K562 (cell line): Measurements from ENCODE around the gene NAXD.

Experiments used
- ATF1 ChIP-seq, 2 experiments: fragments of 450-650 bp in 1 of 2; IDR thresholded peaks; 2 replicates each; pipeline ENCODE4 v1.6.1; 2016; ENCODE audit warnings: missing compliant biosample characterization in 1 of 2, missing genetic modification characterization in 1 of 2
- RNF2 ChIP-seq: sonication (generic); IDR thresholded peaks from 2 replicates; pipeline ENCODE4 v1.6.1; 2016
- SNAPC5 ChIP-seq: fragments of 250-450 bp; sonication (Bioruptor Pico); IDR thresholded peaks from 2 replicates; pipeline ENCODE4 v1.8.0; 2021; ENCODE audit warnings: moderate library complexity, mild to moderate bottlenecking, inconsistent platforms

- TF ChIP-seq SNAPC5 (no peak), RNF2 (no peak), ATF1 (CRISPR knock-in tag; IDR thresholded peaks at IDR 0.05) (no peak), ATF1 (tag; IDR thresholded peaks at IDR 0.05) (no peak)
Observed at GRCh38 chr13:110582421-110582954, 32.9 kb upstream of the NAXD start.
